ENCODE data around the gene CPOX.

Gene CPOX

GRCh38 chr3:98532709-98533571 lies 60.5 kb downstream of the CPOX start:
- no peak for DNase-seq

GRCh38 chr3:98532275-98532637 lies 61.2 kb downstream of the CPOX start:
- no peak for DNase-seq

GRCh38 chr3:98531622-98532274 lies 61.7 kb downstream of the CPOX start, which contains the start of gene GPR15:
GPR15 (plus strand) TSS chr3:98531978; CDS start chr3:98532034, 56 bp downstream.
- DNase-seq = no peak

- no peak for DNase-seq
Measured at GRCh38 chr3:98530676-98531075, 62.7 kb downstream of the CPOX start.

- no peak for DNase-seq
Measured at GRCh38 chr3:98529856-98530459, 63.5 kb downstream of the CPOX start.
